ENCODE measurements around the gene UPF3A.
A peak's percentile ranks its signal among the peaks of the same experiment; 100 is the strongest.
"Not testable (repeated sequence)": the region's sequence is repeated elsewhere in the genome, so short reads cannot be mapped to it uniquely, and the experiment has no call there.

UPF3A gene

DNA sequence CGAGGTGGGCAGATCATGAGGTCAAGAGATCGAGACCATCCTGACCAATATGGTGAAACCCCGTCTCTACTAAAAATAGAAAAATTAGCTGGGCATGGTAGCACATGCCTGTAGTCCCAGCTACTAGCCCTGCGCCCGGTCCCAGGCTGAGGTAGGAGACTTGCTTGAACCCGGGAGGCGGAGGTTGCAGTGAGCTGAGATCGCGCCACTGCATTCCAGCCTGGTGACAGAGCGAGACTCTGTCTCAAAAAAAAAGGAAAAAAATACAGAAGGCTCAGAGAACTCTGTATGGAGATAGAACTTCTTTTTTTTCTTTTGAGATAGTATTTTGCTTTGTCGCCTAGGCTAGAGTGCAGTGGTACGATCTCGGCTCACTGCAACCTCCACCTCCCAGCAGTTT lies 17.1 kb upstream of the UPF3A start:
- not testable (repeated sequence) for DNase-seq (ENCODE audit: low spot score)

DNA sequence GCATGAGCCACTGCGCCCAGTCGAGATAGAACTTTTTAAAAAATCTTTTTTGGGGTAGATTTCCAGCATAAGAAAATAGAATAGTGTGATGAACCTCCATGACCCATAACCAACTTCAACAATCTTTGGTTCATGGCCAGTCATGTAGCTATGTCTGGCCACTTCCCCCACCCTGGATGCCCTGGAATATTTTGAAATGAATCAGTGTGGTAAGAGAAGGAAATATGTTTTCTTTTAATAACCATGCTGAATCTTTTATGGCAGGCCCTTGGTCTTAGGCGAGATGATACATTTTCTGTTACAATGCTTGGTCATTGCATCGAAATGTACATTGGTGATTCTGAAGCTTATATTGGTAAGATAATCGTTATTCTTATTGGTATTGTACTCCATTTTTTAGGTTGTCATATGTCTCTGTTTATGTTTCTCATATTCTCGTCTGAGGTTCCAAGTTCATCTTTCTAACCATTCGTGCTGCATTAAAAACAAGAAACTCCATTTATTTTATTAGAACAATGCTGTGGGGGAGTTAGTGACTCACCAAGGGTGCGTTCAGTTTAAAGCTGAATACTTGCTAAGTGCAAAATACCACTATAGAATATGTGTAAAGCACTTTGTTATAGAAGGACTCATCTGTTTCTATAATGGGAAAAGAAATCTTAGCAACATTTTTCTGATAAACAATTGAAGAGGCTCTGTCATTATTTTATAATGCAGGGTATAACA lies 16.4 kb upstream of the UPF3A start:
- no peak for DNase-seq (ENCODE audit: low spot score)

DNA sequence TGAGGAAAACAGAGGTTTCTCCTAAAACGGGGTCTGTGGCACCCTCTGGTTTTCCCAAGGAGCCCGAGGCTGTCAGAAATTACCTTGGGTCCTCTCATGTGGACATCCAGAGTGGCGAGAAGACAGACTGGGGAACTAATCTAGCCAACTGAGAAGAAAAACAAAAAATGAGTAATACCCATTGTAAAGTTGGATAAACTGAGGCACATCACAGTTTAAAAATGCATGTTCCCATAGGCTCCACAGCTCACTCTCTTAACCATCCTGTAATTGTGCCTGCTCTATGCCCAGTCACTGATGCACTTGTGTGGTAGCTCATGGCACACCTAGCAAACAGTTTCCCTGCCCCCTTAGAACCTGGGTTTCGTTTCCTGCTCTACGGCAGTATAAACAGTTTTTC lies 15.2 kb upstream of the UPF3A start:
- DNase-seq (ENCODE audit: low spot score): no peak

DNA sequence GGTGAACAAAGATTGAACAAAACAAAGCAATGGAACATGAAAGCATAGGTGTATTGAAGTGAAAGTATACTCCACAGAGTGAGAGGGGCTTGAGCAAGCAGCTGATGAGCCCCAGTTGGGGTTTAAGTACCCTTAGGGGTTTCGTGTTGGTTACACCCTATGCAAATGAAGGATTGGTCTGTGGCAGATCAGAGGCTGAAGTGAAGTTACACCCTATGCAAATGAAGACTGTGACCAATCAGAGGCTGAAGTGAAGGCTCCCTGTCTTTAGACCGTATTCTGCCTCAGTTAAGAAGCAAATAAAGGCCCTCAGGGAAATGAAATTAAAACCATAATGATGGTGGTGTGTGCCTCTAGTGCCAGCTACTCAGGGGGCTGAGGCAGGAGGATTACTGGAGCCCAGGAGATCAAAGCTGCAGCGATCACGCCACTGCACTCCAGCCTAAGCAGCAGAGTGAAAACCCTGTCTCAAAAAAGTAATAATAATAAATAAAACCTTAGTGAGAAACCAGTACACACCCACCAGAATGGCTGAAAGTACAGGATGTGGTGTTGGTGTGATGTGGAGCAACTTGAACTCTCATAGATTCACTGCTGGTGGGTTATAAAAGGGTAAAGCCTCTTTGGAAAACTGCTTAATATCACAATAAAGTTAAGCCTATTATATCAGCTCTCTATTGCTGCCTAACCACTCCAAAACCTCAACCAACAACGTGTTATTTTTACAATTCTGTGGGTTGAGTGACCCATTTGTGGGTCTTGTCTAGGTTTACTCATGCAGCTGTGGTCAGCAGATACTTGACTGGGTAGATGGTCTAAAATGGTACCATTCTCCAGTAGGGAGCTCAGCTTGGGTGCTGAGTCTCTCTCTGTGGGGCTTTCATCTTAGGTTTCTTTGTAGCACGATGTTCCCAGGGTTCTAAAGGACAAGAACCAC lies 12.8 kb upstream of the UPF3A start:
- no peak for DNase-seq (ENCODE audit: low spot score)

DNA sequence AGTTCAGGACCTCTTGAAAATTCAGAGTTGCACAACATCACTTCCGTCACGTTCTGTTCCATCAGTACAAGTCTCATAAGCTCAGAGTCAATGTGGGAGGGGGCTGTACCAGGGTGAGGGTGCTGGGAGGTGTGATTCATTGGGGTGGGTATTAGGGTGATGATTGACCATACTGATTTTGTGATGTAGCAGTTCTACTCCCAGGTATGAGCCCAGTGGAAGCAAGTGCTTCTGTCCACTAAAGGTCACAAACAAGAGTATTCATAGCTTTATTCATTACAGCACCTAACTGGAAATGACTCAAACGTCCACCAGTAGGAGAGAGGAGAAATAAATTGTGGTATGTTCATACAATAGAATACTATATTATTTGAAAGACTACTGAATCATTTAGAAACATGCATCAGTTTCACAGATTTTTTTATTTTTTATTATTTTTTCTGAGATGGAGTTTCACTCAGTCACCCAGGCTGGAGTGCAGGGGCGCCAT lies 12.1 kb upstream of the UPF3A start:
- DNase-seq (ENCODE audit: low spot score): no peak

DNA sequence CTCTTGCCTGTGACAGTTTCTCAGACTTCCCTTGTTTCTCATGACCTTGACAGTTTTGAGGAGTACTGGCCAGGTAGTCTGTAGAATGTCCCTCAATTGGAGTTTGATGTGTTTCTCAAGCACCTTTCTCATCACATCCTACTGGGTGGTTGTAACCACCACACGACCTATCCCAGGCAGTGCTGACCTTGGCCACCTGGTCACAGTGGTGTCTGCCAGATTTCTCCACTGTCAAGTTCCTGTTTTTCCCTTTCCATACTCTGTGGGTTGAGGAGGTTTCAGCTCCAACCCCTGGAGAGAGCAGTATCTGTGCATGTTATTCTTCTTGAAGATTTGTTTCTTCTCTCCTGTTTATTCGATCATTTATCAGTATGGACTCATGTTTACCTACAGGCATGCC lies 8.4 kb upstream of the UPF3A start:
- DNase-seq (ENCODE audit: low spot score): no peak

DNA sequence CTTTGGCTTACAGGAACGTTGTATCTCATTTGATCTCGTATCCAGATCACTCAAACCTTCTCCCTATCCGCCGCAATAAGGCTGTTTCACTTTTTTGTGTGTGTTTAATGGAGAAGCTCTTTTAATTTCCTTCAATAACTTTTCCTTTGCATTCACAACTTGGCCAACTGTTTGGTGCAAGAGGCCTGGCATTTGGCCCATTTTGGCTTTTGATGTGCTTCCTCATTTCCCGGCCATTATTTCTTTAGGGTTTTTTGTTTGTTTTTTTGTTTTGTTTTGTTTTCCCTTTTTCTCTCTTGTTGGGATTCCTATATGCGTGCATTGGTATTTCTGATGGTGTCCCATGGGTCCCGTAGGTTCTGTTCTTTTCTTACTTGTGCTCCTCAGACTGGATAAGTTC lies 6.1 kb upstream of the UPF3A start:
- no peak for DNase-seq (ENCODE audit: low spot score)

DNA sequence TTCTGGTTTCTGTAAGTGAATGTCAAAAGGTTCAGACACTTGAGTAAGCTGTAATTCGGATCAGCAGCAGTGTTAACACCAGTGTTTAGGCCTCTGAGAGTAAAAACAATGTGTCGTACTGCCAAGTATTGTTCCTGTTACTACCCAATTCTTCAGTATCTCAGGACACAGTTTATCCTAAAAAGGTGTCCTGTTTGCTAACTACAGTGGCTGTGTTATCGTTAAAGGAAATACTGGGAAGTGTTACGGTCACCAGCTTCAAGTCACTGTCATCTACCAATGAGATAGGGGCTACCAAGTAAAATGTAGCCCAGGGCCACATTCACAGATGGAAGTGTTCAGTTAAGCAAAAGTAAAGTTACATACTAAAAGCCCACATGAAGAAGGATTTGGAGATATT lies 2.3 kb upstream of the UPF3A start:
- DNase-seq (ENCODE audit: low spot score): no peak

DNA sequence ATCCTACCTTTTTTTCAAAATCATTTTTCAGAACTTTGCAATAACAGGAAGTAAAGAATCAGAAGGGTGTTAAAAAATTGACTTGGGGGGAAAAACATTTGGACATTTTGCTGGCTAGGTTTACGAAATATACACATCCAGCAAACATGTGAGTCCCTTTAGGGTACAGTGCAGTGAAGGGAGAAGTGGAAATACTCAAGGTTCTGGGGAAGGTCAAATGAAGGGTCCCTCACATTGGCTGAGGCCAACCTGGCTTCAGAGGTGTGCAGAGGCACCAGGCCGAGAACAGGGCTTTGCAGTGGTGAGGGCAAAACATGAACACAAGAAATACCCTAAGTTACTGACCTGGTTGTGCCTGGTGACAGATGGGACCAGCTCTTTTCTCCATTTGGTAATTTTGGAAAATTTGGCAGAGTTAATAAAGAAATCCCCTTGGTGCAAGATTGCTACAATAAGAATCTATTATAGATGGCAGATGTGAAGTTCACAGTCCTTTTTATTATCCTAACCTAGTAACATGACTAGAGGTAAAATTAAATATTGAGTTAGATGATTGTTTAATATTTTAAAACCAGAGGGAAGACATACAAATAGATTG lies 1.5 kb upstream of the UPF3A start:
- DNase-seq (ENCODE audit: low spot score): no peak

DNA sequence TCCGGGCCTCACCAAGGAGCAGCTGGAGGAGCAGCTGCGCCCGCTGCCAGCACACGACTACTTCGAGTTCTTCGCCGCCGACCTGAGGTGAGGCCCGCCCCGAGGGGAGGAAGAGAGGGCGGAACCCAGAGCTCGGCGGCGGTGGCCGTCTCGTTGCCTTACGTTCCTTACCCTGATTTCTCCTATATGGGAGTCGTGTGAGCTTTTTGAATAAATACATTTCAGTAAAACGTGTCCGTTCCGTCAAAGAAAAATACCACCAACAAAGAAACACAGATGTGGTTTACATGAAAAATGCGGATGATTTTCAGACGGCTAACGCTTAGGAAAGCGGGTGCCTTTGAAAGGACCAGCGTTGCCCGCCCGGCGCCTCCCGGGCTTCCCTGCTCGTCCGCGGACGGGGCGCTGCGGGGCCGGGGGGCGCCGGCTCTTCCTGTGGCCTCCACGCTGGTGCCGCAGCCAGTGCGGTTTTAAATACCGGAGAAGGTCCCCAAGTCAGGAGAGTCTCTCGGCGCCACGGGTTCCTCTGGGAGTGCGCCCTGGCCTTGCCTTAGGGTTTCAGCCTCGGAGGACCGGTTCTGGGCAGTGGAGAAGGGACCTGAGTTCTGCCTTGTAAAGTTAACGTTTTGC lies 755 bp downstream of the UPF3A start:
- peak; percentile 77 for DNase-seq (ENCODE audit: low spot score)

DNA sequence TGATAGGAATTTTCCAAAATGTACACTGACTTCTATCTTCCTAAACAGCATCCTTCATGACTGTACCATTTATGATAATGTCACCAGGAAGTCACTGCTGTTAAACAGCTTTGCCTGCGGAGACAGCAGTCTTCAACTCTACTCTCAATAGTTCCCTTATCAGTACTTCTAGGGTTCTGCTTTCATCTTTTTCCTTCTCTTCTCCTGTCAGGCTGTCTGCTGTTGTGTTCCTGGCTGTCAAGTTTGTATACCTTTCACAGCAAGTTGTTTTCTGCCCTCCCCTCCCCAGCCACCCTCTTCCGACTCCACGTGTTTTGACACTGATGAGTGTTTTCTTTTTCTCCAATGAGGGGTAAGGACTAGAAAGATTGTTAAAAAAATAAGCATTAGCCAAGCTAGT lies 2.2 kb downstream of the UPF3A start:
- no peak for DNase-seq (ENCODE audit: low spot score)

DNA sequence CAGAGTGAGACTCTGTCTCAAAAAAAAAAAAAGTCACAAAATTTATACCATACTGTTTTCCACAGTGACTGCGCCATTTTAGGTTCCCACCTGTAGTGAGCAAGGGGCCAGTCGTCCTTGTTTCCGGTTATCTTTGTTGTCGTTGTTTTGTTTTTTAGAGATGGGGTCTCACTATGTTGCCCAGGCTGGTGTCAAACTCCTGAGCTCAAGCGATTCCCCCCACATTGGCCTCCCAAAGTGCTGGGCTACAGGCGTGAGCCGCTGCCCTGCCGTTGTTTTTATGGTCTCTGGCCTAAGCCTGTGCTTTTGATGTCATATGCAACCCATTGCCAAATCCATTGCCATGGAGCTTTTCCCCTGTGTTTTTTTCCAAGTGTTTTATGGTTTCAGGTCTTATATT lies 3.3 kb downstream of the UPF3A start:
- DNase-seq (ENCODE audit: low spot score): no peak

DNA sequence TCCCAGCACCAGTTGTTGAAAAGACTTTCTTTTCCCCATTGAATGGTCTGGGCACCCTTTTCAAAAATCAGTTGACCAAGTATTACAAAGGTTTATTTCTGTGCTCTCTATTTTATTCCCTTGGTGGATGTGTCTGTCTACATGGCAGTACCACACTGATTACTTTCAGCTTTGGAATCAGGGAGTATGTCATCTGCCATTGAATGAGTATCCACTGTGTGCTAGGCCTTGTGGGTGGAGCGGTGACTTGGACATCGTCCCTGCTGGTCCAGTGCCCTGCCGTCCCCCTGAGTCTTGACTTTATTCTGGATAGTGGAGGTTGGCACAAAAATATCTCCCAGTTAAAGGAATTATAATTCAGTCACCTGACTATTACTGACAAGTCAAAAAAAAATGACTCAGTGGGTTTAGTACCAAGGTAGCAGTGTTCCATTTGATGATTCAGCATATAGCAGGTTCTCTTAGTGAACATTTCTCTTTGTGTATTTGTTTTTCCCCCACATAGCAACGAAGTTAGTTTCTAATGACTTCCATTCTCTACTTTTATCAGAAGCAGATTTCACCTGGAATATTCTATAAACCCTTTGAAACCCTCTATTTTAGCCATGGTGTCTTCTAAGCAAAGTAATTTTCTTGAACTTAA lies 3.9 kb downstream of the UPF3A start:
- no peak for DNase-seq (ENCODE audit: low spot score)

DNA sequence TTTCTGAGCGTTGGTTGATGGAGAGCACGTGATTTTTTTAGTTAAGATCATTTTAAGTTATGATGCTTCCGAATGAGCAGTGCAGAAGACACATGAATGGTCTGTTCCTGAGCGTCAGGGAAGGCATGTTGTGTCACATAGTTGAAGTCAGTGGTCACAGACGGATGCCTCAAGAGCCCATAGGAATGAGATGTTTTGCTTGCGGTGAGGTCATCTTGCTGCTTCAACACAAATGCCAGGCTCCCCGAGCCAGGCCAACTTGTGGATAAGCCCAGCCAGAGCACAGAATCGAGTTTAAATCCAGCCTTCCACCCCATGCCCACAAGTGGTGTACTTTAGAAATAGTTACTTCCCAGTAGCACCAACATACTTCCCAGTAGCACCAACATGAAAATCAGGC lies 5.4 kb downstream of the UPF3A start:
- DNase-seq (ENCODE audit: low spot score): no peak

DNA sequence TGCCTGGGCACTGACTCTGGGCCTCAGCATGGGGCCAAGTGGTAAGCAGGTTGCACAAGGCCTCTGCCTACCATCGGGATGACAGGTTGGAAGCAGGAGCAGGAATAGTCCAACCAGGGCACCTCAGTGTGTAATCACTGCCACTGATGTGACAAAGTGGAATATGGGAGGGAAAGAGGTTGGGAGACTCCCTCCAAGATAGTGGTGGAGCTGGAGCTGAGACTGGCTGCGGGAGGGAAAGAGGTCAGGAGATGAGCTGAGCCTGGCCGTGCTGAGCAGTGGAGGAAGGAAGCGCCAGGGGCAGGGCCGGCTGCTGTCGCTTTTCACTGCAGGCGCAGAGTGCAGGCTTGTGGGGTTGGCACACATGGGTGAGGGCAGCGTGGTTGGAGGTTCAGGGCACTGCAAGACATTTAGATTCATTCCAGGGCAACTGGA lies 6.8 kb downstream of the UPF3A start:
- no peak for DNase-seq (ENCODE audit: low spot score)

DNA sequence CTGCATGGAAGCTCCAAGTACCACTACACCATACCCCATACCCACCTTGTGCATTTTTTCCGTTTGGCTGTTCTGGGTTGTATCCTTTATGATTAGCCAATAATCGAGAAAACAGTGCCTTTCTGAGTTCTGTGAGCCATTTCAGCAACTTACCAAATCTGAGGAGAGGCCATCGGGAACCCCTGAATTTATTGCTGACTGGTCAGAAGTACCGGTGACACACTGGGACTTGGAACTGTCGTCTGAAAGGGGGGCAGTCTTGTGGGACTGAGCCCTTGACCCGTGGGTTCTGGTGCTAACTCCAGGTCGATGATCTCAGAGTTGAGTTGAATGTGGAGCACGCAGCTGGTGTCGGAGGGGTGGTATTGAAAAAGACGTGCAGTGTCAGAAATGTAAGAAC lies 15.0 kb downstream of the UPF3A start:
- no peak for DNase-seq (ENCODE audit: low spot score)

DNA sequence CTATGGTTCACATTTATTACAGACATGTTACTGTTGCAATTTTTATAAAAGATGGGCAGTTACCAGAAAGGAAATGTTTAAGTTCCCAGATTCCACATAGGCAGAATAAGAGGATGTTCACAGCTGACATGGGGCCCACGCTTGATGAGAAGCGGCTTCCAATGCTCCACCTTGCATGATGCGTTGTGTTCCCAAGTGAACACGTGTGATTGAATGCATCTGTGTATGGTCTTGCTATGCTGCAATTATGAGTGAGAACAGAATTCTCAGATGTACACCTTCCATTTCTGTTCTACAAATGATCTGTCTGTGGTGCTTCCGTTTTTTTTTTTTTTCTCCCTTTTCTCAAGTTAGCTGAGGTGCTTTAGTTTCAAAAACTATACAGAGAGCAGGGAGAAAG lies 15.5 kb downstream of the UPF3A start:
- no peak for DNase-seq (ENCODE audit: low spot score)

DNA sequence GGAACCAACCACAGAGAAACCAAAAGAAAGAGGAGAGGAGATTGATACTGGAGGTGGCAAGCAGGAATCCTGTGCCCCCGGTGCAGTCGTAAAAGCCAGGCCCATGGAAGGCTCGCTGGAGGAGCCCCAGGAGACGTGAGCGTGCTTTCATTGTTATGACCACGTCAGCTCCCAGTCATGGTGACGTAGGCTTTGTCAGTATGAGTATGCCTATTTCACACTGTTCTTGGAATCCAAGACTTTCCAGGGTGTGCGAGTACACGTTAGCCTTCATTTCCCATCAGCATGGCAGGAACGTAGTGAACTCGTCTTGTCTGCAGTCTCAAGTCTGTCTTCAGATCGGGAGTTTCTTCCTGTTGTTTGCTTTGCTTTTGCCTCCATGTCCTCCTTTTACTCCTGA lies 17.5 kb downstream of the UPF3A start:
- DNase-seq (ENCODE audit: low spot score): no peak

DNA sequence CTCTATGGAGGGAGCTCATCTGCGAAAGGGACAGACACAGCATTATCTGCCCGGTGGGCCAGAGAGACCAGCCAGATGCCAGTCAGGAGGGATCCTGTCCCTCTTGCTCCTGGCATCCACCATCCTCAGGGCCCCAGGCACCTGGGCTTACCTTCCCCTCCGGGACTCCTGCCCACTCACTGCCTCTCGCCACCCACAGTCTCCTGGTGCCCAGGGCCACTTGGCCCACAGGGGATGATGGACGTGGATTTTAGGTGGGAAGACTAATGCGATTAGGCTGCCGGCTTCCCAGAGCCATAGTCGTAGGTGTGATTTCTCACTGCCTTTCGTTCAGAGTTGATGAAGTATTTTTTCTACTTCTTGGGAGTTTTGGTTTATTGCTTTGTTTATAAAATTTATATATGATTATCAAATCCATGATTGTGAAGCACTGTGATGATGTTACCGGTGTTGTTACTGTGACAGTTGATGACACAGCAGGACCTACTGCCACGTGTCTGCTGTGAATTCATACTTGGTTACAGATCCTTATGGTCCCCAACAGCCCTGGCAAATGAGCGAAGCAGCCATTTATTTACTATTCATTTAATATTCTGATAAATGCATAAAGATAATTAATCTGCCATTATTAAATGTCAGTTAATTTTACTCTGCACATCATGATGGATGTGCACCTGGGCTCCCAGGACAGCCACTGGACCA lies 18.4 kb downstream of the UPF3A start:
- DNase-seq (ENCODE audit: low spot score): no peak

DNA sequence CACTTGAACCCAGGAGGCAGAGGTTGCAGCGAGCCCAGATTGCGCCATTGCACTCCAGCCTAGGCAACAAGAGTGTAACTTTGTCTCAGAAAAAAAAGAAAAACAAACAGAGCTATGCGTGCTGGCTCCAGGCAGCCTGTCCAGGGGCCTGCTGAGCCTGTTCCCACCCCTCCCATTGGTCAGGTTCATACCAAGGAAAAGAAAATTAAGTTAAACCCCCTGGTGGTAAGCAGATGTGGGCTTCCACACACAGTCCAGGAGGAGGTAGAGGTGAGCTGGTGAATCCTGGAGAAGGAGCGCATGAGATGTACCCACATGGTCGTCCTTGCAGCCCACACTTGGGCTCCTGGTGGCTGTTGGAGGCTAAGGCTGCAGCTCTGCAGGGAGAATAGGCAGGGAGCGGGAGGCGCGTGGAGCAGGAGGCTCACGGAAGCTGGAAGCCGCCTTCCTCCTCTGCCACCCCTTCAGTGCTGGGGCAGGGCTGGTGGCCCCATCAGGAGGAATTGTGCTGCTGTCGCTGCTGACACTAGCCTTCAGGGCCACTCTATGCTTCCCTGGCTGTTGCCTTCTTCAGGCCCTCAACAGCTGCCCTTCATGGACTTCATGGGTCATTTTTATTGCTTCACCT lies 22.4 kb downstream of the UPF3A start:
- DNase-seq (ENCODE audit: low spot score): no peak

Measured in iPS-NIHi11 (cell line).